Parathyroid adenoma (tissue), 2 donors: Measurements from ENCODE around the gene BTBD7.
A peak's percentile ranks its signal among the peaks of the same experiment; 100 is the strongest.

ENCODE experiments used
- H2AFZ ChIP-seq: fragments of 300-600 bp; sonication (generic); one replicate; pipeline ENCODE4 v1.7.0; 2017; ENCODE audit warnings: antibody characterized with exemption, mild to moderate bottlenecking
- H3K27ac ChIP-seq: fragments of 300-600 bp; sonication (generic); one replicate; pipeline ENCODE4 v1.7.0; 2017
- H3K27me3 ChIP-seq: fragments of 300-600 bp; sonication (generic); one replicate; pipeline ENCODE4 v1.7.0; 2017; ENCODE audit warnings: low read length; ENCODE audit not compliant: control insufficient read depth, insufficient read depth
- H3K36me3 ChIP-seq: fragments of 300-600 bp; sonication (generic); one replicate; pipeline ENCODE4 v1.7.0; 2017; ENCODE audit warnings: low read length; ENCODE audit not compliant: control insufficient read depth, insufficient read depth
- H3K4me1 ChIP-seq: fragments of 300-600 bp; sonication (generic); one replicate; pipeline ENCODE4 v1.7.0; 2017; ENCODE audit warnings: control low read depth
- H3K4me2 ChIP-seq: fragments of 300-600 bp; sonication (generic); one replicate; pipeline ENCODE4 v1.7.0; 2017; ENCODE audit warnings: low read length
- H3K4me3 ChIP-seq: fragments of 300-600 bp; sonication (generic); one replicate; pipeline ENCODE4 v1.7.0; 2017; ENCODE audit warnings: low read depth, low read length
- H3K79me2 ChIP-seq: fragments of 300-600 bp; sonication (generic); one replicate; pipeline ENCODE4 v1.7.0; 2017; ENCODE audit warnings: control low read depth
- H3K9ac ChIP-seq: fragments of 300-600 bp; sonication (generic); one replicate; pipeline ENCODE4 v1.7.0; 2017; ENCODE audit warnings: mild to moderate bottlenecking
- H3K9me3 ChIP-seq: fragments of 300-600 bp; sonication (generic); one replicate; pipeline ENCODE4 v1.7.0; 2017; ENCODE audit warnings: low read length; ENCODE audit not compliant: control insufficient read depth
- TF ChIP-seq, protein P1 (sequence below): fragments of 300-600 bp; sonication (generic); IDR thresholded peaks from one replicate; pipeline ENCODE4 v1.7.0; 2017; ENCODE audit warnings: antibody characterized with exemption, mild to moderate bottlenecking
- donor health status: primary hyperparathyroidism.

BTBD7 gene

GRCh38 chr14:93332853-93333630, at the start of gene BTBD7:
Gene BTBD7, minus strand, starts transcription at chr14:93333036. Its CDS starts 36,985 bp downstream, at chr14:93296051.
- H3K27ac ChIP-seq, result peak within 1 kb of the TSS; percentile 89
- H3K4me2 ChIP-seq, result peak within 1 kb of the TSS; percentile 93

DNA sequence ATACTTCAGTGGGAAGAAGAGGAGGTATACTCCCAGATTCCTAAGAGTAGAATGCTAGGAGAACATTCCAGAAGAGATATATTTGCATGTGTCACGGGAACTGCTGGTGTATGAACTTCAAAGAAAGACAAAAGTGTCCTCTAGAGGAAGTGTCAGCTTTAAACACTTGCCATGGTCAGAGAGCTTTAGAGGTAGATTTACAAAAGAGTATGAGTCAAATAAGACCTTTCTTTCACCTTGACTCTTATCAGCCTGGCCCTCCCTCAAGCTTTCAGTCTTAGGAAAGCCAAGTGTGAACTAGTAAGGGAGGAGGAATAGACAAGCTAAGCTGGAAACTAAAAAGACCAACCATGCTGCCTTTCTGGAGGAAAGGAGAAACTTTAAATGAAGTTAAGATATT, 48.8 kb upstream of the BTBD7 start:
- no peaks in the 10 kb centered on the region for H3K27me3 ChIP-seq
- H3K4me2 ChIP-seq, result no peak overlapping the region
- H3K27ac ChIP-seq, result no peak overlapping the region
- no peak overlapping the region for H3K9ac ChIP-seq
- no peaks in the 10 kb centered on the region for H3K9me3 ChIP-seq
- H3K79me2 ChIP-seq, result no peaks in the 10 kb centered on the region
- no peaks in the 10 kb centered on the region for H3K36me3 ChIP-seq
- H3K4me1 ChIP-seq, result no peaks in the 10 kb centered on the region
- no peak overlapping the region for H3K4me3 ChIP-seq
- TF ChIP-seq, protein P1, sequence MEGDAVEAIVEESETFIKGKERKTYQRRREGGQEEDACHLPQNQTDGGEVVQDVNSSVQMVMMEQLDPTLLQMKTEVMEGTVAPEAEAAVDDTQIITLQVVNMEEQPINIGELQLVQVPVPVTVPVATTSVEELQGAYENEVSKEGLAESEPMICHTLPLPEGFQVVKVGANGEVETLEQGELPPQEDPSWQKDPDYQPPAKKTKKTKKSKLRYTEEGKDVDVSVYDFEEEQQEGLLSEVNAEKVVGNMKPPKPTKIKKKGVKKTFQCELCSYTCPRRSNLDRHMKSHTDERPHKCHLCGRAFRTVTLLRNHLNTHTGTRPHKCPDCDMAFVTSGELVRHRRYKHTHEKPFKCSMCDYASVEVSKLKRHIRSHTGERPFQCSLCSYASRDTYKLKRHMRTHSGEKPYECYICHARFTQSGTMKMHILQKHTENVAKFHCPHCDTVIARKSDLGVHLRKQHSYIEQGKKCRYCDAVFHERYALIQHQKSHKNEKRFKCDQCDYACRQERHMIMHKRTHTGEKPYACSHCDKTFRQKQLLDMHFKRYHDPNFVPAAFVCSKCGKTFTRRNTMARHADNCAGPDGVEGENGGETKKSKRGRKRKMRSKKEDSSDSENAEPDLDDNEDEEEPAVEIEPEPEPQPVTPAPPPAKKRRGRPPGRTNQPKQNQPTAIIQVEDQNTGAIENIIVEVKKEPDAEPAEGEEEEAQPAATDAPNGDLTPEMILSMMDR, result peak; percentile 7
- peak overlapping the region; percentile 47 for H2AFZ ChIP-seq

More at GRCh38 chr14:93332853-93333630, at the start of gene BTBD7:
- Histone ChIP-seq H2AFZ (peak within 1 kb of the TSS; percentile 97), H3K4me1 (peaks cover 23% of the 10 kb centered on the region), H3K79me2 (peaks cover 10% of the 10 kb centered on the region), H3K9ac (peak within 1 kb of the TSS; percentile 58), H3K9me3 (no peaks in the 10 kb centered on the region), H3K27me3 (no peaks in the 10 kb centered on the region), H3K4me3 (peak within 1 kb of the TSS; percentile 93), H3K36me3 (no peaks in the 10 kb centered on the region)
- TF ChIP-seq, protein P1, result peak; percentile 11

DNA sequence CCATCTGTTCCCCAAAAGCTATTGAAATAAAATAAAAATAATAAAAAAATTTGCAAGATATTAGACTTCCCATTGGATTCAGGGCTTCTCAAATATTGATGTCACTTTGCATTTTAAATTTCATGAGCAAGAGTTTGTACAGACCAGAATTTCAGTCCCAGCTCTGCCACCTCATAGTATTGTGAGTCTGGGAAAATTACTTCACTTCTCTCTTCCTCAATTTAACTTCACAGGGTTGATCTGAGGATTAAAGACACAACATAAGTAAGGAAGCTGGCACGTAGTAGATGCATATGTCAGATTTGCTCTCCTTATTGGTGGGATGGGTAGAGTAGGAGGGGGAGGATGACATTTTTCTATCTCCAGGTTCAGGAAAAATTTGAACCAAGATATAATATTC, 47.0 kb upstream of the BTBD7 start:
- H2AFZ ChIP-seq, result no peak overlapping the region
- no peak overlapping the region for H3K27ac ChIP-seq
- no peaks in the 10 kb centered on the region for H3K36me3 ChIP-seq
- no peaks in the 10 kb centered on the region for H3K9me3 ChIP-seq
- H3K4me2 ChIP-seq, result no peak overlapping the region
- no peaks in the 10 kb centered on the region for H3K27me3 ChIP-seq
- H3K4me1 ChIP-seq, result no peaks in the 10 kb centered on the region
- TF ChIP-seq, protein P1, result no peak
- no peaks in the 10 kb centered on the region for H3K79me2 ChIP-seq
- no peak overlapping the region for H3K4me3 ChIP-seq
- no peak overlapping the region for H3K9ac ChIP-seq

- Histone ChIP-seq H3K27ac (no peak overlapping the region), H3K79me2 (no peaks in the 10 kb centered on the region), H3K4me3 (no peak overlapping the region), H3K36me3 (no peaks in the 10 kb centered on the region), H3K4me2 (no peak overlapping the region), H3K27me3 (no peaks in the 10 kb centered on the region), H2AFZ (no peak overlapping the region), H3K9ac (no peak overlapping the region), H3K9me3 (no peaks in the 10 kb centered on the region), H3K4me1 (no peaks in the 10 kb centered on the region)
- TF ChIP-seq, protein P1, result no peak
Observed at GRCh38 chr14:93375673-93376156, 42.9 kb upstream of the BTBD7 start.
